ENCODE results near the gene GPC3.

- TF ChIP-seq, protein P1, sequence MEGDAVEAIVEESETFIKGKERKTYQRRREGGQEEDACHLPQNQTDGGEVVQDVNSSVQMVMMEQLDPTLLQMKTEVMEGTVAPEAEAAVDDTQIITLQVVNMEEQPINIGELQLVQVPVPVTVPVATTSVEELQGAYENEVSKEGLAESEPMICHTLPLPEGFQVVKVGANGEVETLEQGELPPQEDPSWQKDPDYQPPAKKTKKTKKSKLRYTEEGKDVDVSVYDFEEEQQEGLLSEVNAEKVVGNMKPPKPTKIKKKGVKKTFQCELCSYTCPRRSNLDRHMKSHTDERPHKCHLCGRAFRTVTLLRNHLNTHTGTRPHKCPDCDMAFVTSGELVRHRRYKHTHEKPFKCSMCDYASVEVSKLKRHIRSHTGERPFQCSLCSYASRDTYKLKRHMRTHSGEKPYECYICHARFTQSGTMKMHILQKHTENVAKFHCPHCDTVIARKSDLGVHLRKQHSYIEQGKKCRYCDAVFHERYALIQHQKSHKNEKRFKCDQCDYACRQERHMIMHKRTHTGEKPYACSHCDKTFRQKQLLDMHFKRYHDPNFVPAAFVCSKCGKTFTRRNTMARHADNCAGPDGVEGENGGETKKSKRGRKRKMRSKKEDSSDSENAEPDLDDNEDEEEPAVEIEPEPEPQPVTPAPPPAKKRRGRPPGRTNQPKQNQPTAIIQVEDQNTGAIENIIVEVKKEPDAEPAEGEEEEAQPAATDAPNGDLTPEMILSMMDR (IDR thresholded peaks at IDR 0.05) = no peak
- no peak for TF ChIP-seq ZFX (IDR thresholded peaks at IDR 0.05; ENCODE audit: borderline replicate concordance)
Measured at GRCh38 chrX:133610056-133610455, 375.3 kb downstream of the GPC3 start.
